HepG2 (cell line): ENCODE results near the gene TMEM134. TPM values are rescaled to one million over a fixed set of nuclear protein-coding genes. Genes with fewer than 3 reads are reported as not detected.

Source experiments
- ATAC-seq: fragments of 200-7000 bp; cut with Tn5 transposase; 3 replicates; pipeline ENCODE4 v1.9.1; 2020; ENCODE audit warnings: mild to moderate bottlenecking, moderate library complexity
- BruUV-seq: library from RNA; stranded (reverse); fragments of 400-500 nt; replicated peaks from 2 replicates; lab custom pipeline; 2021; lab: Mats Ljungman, UMichigan
- CTCF ChIA-PET: fragments of 300-600 bp; formaldehyde crosslinking; extraction: SDS; loops from one replicate; lab custom pipeline; 2021; ENCODE audit warnings: low total read pairs, inconsistent platforms, low intra/inter-chr PET ratio; lab: Yijun Ruan, JAX
- POLR2A ChIA-PET: fragments of 350-600 bp; sonication (Branson Sonifier 250); formaldehyde crosslinking; loops from one replicate; lab custom pipeline; 2020; ENCODE audit warnings: antibody characterized with exemption, inconsistent platforms; lab: Yijun Ruan, JAX
- DNase-seq: peaks from one replicate; pipeline ENCODE4 v3.0.0-alpha.2; 2015; ENCODE audit warnings: low spot score
- FAIRE-seq: peaks from 3 replicates; lab custom pipeline; 2011; peaks lifted over from hg19 to GRCh38; lab: Jason Lieb, UNC
- H2AFZ ChIP-seq: one replicate; pipeline ENCODE4 v1.6.1; 2011; ENCODE audit warnings: low read length, inconsistent platforms
- H3K27ac ChIP-seq: fragments of 300-600 bp; 3 replicates; pipeline ENCODE4 v1.8.0; 2011; ENCODE audit warnings: mixed run types, mild to moderate bottlenecking, mixed read lengths, low read length, inconsistent platforms; ENCODE audit not compliant: insufficient read depth; ENCODE audit errors: extremely low read length
- H3K27me3 ChIP-seq, 2 experiments: fragments of 200-600 bp in 1 of 2; 2 replicates in 1 of 2; 3 replicates in 1 of 2; pipeline versions ENCODE4 v1.6.0 to v1.8.0; 2011; ENCODE audit warnings: low read length in 2 of 2, mild to moderate bottlenecking in 2 of 2, moderate library complexity in 2 of 2, inconsistent platforms in 1 of 2; ENCODE audit not compliant: insufficient read depth in 2 of 2, control insufficient read depth in 1 of 2
- H3K36me3 ChIP-seq, 2 experiments: fragments of 200-600 bp in 1 of 2; replicated peaks in 1 of 2; 2 replicates in 1 of 2; 3 replicates in 1 of 2; pipeline versions ENCODE4 v1.5.1 to v1.8.0; 2011; ENCODE audit warnings: low read length in 2 of 2, inconsistent platforms in 1 of 2; ENCODE audit not compliant: insufficient read depth in 2 of 2, control insufficient read depth in 1 of 2
- H3K4me1 ChIP-seq: 2 replicates; pipeline ENCODE4 v1.5.1; 2012; ENCODE audit warnings: low read length, inconsistent platforms; ENCODE audit not compliant: insufficient read depth
- H3K4me2 ChIP-seq: 2 replicates; pipeline ENCODE4 v1.6.0; 2011; ENCODE audit warnings: low read depth, low read length, inconsistent platforms
- H3K4me3 ChIP-seq, 3 experiments: fragments of 200-600 bp in 1 of 3; sonication (generic), shearing (Covaris generic) in 1 of 3; replicated peaks in 1 of 3; 2 replicates each; pipeline ENCODE4 v1.5.1; 2011 to 2016; ENCODE audit warnings: low read length in 3 of 3, inconsistent platforms in 2 of 3, low read depth in 2 of 3, mild to moderate bottlenecking in 2 of 3, control low read depth in 1 of 3, mixed read lengths in 1 of 3; ENCODE audit not compliant: insufficient read depth in 1 of 3
- H3K79me2 ChIP-seq: one replicate; pipeline ENCODE4 v1.6.1; 2011; ENCODE audit warnings: low read length, inconsistent platforms; ENCODE audit not compliant: insufficient read depth
- H3K9ac ChIP-seq: 2 replicates; pipeline ENCODE4 v1.6.0; 2011; ENCODE audit warnings: mild to moderate bottlenecking, low read depth, low read length, inconsistent platforms; ENCODE audit not compliant: insufficient read depth
- H3K9me3 ChIP-seq: 2 replicates; pipeline ENCODE4 v1.5.1; 2012; ENCODE audit warnings: mild to moderate bottlenecking, low read length
- H4K20me1 ChIP-seq: 2 replicates; pipeline ENCODE4 v1.6.0; 2011; ENCODE audit warnings: inconsistent platforms, mild to moderate bottlenecking, low read length, moderate library complexity; ENCODE audit not compliant: insufficient read depth
- FOXA3 ChIP-seq: IDR thresholded peaks from 2 replicates; pipeline ENCODE4 v1.6.1; 2016; ENCODE audit warnings: missing genetic modification reagents, missing compliant biosample characterization
- HNRNPL ChIP-seq: fragments of 200-400 bp; formaldehyde crosslinking; IDR thresholded peaks from 2 replicates; pipeline ENCODE4 v1.6.1; 2017; ENCODE audit warnings: mild to moderate bottlenecking, low read depth, low read length
- NONO ChIP-seq, 2 experiments: fragments of 450-650 bp in 1 of 2; sonication (generic) in 1 of 2; formaldehyde crosslinking in 1 of 2; IDR thresholded peaks in 1 of 2; conservative IDR thresholded peaks in 1 of 2; 2 replicates each; pipeline versions ENCODE4 v1.6.1 to v1.8.0; 2017 to 2022; ENCODE audit warnings: mild to moderate bottlenecking in 1 of 2, missing genetic modification reagents in 1 of 2, moderate library complexity in 1 of 2
- RXRA ChIP-seq: sonication (generic); formaldehyde crosslinking; IDR thresholded peaks from 2 replicates; pipeline ENCODE4 v1.5.1; 2020; ENCODE audit warnings: missing genetic modification reagents
- SP2 ChIP-seq: sonication (generic); formaldehyde crosslinking; IDR thresholded peaks from 2 replicates; pipeline ENCODE4 v1.5.1; 2020; ENCODE audit warnings: mild to moderate bottlenecking, missing genetic modification reagents
- SPEN ChIP-seq: sonication (generic); formaldehyde crosslinking; IDR thresholded peaks from 2 replicates; pipeline ENCODE4 v1.5.1; 2020; ENCODE audit warnings: low read depth, mild to moderate bottlenecking, missing genetic modification reagents
- TBP ChIP-seq: sonication (generic); formaldehyde crosslinking; IDR thresholded peaks from 2 replicates; pipeline ENCODE4 v1.5.0; 2020; ENCODE audit warnings: missing genetic modification reagents
- TBX2 ChIP-seq: sonication (generic); formaldehyde crosslinking; IDR thresholded peaks from 2 replicates; pipeline ENCODE4 v1.5.0; 2020; ENCODE audit warnings: missing genetic modification reagents, mild to moderate bottlenecking, borderline replicate concordance
- WIZ ChIP-seq: sonication (generic); formaldehyde crosslinking; IDR thresholded peaks from 2 replicates; pipeline ENCODE4 v1.5.1; 2020; ENCODE audit warnings: mild to moderate bottlenecking, missing genetic modification reagents
- YEATS4 ChIP-seq: sonication (generic); formaldehyde crosslinking; IDR thresholded peaks from 2 replicates; pipeline ENCODE4 v1.4.0; 2020; ENCODE audit warnings: missing genetic modification reagents, borderline replicate concordance
- ZEB1 ChIP-seq: IDR thresholded peaks from 2 replicates; pipeline ENCODE4 v1.6.1; 2012; ENCODE audit warnings: mild to moderate bottlenecking, low read depth, inconsistent platforms; ENCODE audit not compliant: insufficient replicate concordance
- ZFP1 ChIP-seq: IDR thresholded peaks from 2 replicates; pipeline ENCODE4 v1.6.1; 2016
- ZFP36L2 ChIP-seq: sonication (generic); formaldehyde crosslinking; IDR thresholded peaks from 2 replicates; pipeline ENCODE4 v1.4.0; 2020; ENCODE audit warnings: missing genetic modification reagents
- ZNF251 ChIP-seq: sonication (generic); formaldehyde crosslinking; IDR thresholded peaks from 2 replicates; pipeline ENCODE4 v1.9.0; 2021; ENCODE audit warnings: mild to moderate bottlenecking, missing genetic modification reagents
- ZNF382 ChIP-seq: sonication (generic); formaldehyde crosslinking; IDR thresholded peaks from 2 replicates; pipeline ENCODE4 v1.5.0; 2020; ENCODE audit warnings: missing genetic modification reagents, mild to moderate bottlenecking, borderline replicate concordance
- ZNF720 ChIP-seq: sonication (generic); formaldehyde crosslinking; IDR thresholded peaks from 2 replicates; pipeline ENCODE4 v1.4.0; 2020; ENCODE audit warnings: missing genetic modification reagents
- ZNF777 ChIP-seq: sonication (generic); formaldehyde crosslinking; IDR thresholded peaks from 2 replicates; pipeline ENCODE4 v1.4.0; 2020; ENCODE audit warnings: missing genetic modification reagents
- ZNF792 ChIP-seq: IDR thresholded peaks from 2 replicates; pipeline ENCODE4 v1.6.1; 2016
- WGBS: methylation state at CpG from one replicate; pipeline ENCODE4 v1.1.6; 2017; ENCODE audit warnings: low lambda C conversion rate; 5-methylcytosine and 5-hydroxymethylcytosine counted together
- in situ Hi-C: cut with HindIII; loops from 2 replicates; pipeline ENCODE4 v1.10.0; 2017; ENCODE audit warnings: low pct_unique_long_range_greater_than_20kb; ENCODE audit not compliant: extremely low pct_ligation_motif_present
- intact Hi-C: fragments of 100-400 bp; cut with micrococcal nuclease; formaldehyde crosslinking; loops from one replicate; pipeline ENCODE4 v1.10.0; 2022; ENCODE audit not compliant: unreplicated experiment
- polyA plus RNA-seq, 8 experiments: library from polyadenylated mRNA; depleted of rRNA in 3 of 8; stranded (reverse) in 7 of 8; unstranded in 1 of 8; fragments of >200 nt; fragmentation: Illumina TruSeq in 4 of 8; extraction: Trizol in 4 of 8; gene quantifications; 2 replicates each; pipeline versions ENCODE4 v1.2.1 to v1.2.3, GENCODE V29; 2011 to 2016; ENCODE audit warnings: low read depth in 4 of 8, missing spikeins in 1 of 8, mixed read lengths in 1 of 8; ENCODE audit not compliant: insufficient read depth in 1 of 8
- total RNA-seq, 5 experiments: library from RNA; depleted of rRNA; stranded (reverse); fragments of >200 nt; fragmentation: Illumina TruSeq; extraction: Trizol; gene quantifications; 2 replicates each; pipeline ENCODE4 v1.2.3, GENCODE V29; 2016; ENCODE audit warnings: low read depth in 1 of 5
- TF ChIP-seq, protein P1 (sequence below): sonication (generic); formaldehyde crosslinking; IDR thresholded peaks from 2 replicates; pipeline ENCODE4 v1.8.1; 2023; ENCODE audit warnings: mild to moderate bottlenecking, missing genetic modification reagents, borderline replicate concordance
- TF ChIP-seq, protein P2 (sequence below): sonication (generic); formaldehyde crosslinking; IDR thresholded peaks from 2 replicates; pipeline ENCODE4 v1.5.0; 2020; ENCODE audit warnings: mild to moderate bottlenecking, missing genetic modification reagents

The TMEM134 gene
- total and polyA plus RNA-seq, 2 of the 13 experiments (the other 11 are each of a cell fraction or from before 2014, with no cell fraction given) = 6.9 to 26.9 TPM

DNA sequence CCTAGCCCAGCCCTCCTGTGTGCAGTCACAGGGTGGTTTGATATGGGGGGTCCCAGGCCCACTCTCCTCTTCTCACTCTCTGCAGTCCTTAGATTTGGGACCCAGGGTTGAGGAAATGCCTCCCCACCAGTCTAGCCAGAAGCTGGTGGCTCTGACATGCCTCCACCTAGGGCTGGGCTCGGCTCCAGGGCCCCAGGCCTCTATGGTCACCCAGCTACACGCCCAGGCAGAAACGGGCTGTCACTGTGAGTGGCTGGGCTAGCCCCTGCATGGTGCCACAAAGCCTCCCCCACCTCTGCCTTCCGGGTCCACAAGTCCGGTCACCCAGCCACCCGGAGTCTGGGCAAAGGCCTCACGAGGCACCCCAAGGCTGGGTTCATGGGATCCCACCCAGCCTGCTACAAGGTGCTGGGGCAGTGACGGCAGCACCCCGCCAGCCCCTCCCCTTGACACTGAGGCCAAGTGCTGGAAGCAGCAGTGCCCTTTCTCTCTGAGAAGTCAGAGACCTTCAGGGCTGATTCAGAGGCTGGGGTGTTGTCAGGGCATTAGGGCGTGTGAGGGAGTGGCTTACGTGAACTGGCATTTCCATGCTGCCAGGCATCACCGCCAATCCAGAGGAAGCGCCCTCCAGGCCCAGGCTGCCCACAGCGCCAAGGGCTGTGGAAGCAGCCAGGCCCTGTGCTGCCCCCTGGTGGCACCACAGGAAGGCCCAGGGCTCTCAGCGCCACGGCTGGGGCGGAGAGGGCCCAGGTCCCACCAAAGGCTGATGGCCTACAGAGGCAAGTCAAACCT, 36.8 kb upstream of the TMEM134 start (continued):
- TF ChIP-seq HNRNPL = peak; percentile 98
- TF ChIP-seq, protein P1, sequence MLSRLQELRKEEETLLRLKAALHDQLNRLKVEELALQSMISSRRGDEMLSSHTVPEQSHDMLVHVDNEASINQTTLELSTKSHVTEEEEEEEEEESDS (CRISPR knock-in tag) = no peak
- TF ChIP-seq ZEB1 = no peak
- no peak for TF ChIP-seq WIZ (CRISPR knock-in tag)
- TF ChIP-seq TBP (CRISPR knock-in tag) = no peak
- TF ChIP-seq ZFP36L2 (CRISPR knock-in tag) = no peak

DNA sequence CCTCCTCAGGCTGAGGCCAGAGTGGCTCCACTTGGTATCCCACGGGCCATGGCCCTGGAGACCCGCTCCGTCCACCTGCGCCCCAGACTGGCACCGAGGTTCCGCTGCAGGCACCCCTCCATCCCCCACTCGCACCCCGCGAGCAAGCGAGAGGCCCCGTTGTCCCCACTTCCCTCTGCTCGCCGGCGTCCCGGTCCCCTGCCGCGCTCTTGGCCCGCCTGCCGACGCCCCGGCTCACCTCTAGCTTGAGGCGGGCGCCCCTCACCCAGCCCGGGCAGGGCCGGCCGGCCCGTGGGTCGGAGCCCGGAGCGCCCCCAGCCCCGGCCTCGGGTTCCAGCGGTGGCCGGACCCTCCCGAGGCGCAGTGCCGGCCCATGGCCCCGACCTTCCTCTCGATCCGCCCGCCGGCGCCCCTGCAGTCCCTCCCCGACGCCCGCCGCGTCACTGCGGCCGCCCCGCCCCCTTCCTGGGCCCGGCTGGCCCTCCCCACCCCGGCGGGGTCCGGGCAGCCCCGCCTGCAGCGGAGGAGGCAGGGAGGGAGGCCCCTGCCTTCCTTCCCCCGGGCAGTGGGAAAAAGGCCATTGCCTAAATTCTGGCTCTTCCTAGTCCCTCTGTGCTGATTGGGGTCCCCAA, 36.0 kb upstream of the TMEM134 start, which contains the start of gene PITPNM1:
Gene PITPNM1, minus strand, starts transcription at position 414 of the 632 bp plus-strand sequence. CDS start 1,183 bp downstream, outside the sequence.
- BruUV-seq = no TSS peak
- no peaks in the 10 kb centered on the region for H3K27me3 ChIP-seq
- intact Hi-C loops = loop anchor here (1.0 kb wide), 1 partner anchor 116 kb away; no protein-coding TSS in a partner anchor
- POLR2A ChIA-PET = interaction anchor here (0.9 to 1.3 kb wide), 4 partner anchors 14 to 151 kb away, joined by 3 to 6 read pairs (median 4); partner anchors contain the start of genes AIP and PPP1CA
- WGBS = 1% methylated on average over 17 of the region's 58 CpGs
- peak within 1 kb of the TSS; percentile 95 for H3K4me2 ChIP-seq
- ATAC-seq (peak; percentile 16), FAIRE-seq (no peak), DNase-seq (peak; percentile 29)
- CTCF ChIA-PET = interaction anchor here (2.1 to 2.2 kb wide), 2 partner anchors 104 to 115 kb away, joined by 6 to 18 read pairs; partner anchors contain the start of gene PPP1CA
- H2AFZ ChIP-seq = no peak within 1 kb of the TSS
- H3K79me2 ChIP-seq = peaks cover 10% of the 10 kb centered on the region
- in situ Hi-C loops = loop anchor here (5.0 kb wide), 1 partner anchor 103 kb away; the partner anchor contains the start of genes PPP1CA and TBC1D10C
- peak within 1 kb of the TSS; percentile 72 for H3K9ac ChIP-seq
- H3K4me1 ChIP-seq = peaks cover 42% of the 10 kb centered on the region
- no peaks in the 10 kb centered on the region for H3K9me3 ChIP-seq
- peak within 1 kb of the TSS; percentile 54 to 91 (median 82) for H3K4me3 ChIP-seq
- H3K36me3 ChIP-seq = no peaks in the 10 kb centered on the region
- H3K27ac ChIP-seq = peak within 1 kb of the TSS; percentile 65
- no peaks in the 10 kb centered on the region for H4K20me1 ChIP-seq
- TF ChIP-seq ZNF720 (CRISPR knock-in tag) (no peak), FOXA3 (CRISPR knock-in tag) (no peak), ZNF792 (no peak), ZNF382 (CRISPR knock-in tag) (no peak), ZNF777 (CRISPR knock-in tag) (peak; percentile 83), NONO (IDR thresholded peaks at IDR 0.05) (no peak), NONO (CRISPR knock-in tag; conservative IDR thresholded peaks at IDR 0.05) (no peak), YEATS4 (CRISPR knock-in tag) (peak; percentile 29; the same call in 1 of the 2 replicates), TBX2 (CRISPR knock-in tag) (no peak), RXRA (0 out of 2 replicates have a peak, but pooled peaks have one; percentile 3), ZFP1 (CRISPR knock-in tag) (no peak), SP2 (no peak), SPEN (no peak), ZNF251 (CRISPR knock-in tag) (no peak)
- TF ChIP-seq, protein P2, sequence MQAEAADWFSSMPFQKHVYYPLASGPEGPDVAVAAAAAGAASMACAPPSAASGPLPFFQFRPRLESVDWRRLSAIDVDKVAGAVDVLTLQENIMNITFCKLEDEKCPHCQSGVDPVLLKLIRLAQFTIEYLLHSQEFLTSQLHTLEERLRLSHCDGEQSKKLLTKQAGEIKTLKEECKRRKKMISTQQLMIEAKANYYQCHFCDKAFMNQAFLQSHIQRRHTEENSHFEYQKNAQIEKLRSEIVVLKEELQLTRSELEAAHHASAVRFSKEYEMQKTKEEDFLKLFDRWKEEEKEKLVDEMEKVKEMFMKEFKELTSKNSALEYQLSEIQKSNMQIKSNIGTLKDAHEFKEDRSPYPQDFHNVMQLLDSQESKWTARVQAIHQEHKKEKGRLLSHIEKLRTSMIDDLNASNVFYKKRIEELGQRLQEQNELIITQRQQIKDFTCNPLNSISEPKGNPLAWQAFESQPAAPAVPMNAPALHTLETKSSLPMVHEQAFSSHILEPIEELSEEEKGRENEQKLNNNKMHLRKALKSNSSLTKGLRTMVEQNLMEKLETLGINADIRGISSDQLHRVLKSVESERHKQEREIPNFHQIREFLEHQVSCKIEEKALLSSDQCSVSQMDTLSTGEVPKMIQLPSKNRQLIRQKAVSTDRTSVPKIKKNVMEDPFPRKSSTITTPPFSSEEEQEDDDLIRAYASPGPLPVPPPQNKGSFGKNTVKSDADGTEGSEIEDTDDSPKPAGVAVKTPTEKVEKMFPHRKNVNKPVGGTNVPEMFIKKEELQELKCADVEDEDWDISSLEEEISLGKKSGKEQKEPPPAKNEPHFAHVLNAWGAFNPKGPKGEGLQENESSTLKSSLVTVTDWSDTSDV (CRISPR knock-in tag) = no peak
